Naive B cell (primary cell): ENCODE measurements around the gene PSRC1. TPM values are rescaled to one million over a fixed set of nuclear protein-coding genes. Genes with fewer than 3 reads are reported as not detected.

Experiments used
- ATAC-seq, 2 donors: fragments of 150-1000 bp; cut with Tn5 transposase; 2 replicates each; pipeline ENCODE4 v1.10.0; 2021; ENCODE audit warnings: low read depth in 2 of 2, mild to moderate bottlenecking in 2 of 2, moderate library complexity in 2 of 2
- DNase-seq: peaks from one replicate; pipeline ENCODE4 v3.0.0; 2022
- H3K27ac Mint-ChIP-seq, 6 donors: one replicate each; pipeline ENCODE4 v1.8.0; 2020 to 2022; ENCODE audit warnings: mild to moderate bottlenecking in 6 of 6, mixed read lengths in 6 of 6, moderate library complexity in 5 of 6, inconsistent platforms in 2 of 6
- H3K27me3 Mint-ChIP-seq, 3 donors: one replicate each; pipeline ENCODE4 v1.8.0; 2021 to 2022; ENCODE audit warnings: mixed read lengths in 3 of 3, mild to moderate bottlenecking in 1 of 3
- H3K36me3 Mint-ChIP-seq, 2 donors: one replicate each; pipeline ENCODE4 v1.8.0; 2020 to 2022; ENCODE audit warnings: mixed read lengths in 2 of 2, inconsistent platforms in 1 of 2, mild to moderate bottlenecking in 1 of 2
- H3K4me1 Mint-ChIP-seq, 3 donors: one replicate each; pipeline ENCODE4 v1.8.0; 2020 to 2022; ENCODE audit warnings: mixed read lengths in 3 of 3, inconsistent platforms in 1 of 3, mild to moderate bottlenecking in 1 of 3, moderate library complexity in 1 of 3
- H3K4me3 Mint-ChIP-seq, 8 donors: one replicate each; pipeline ENCODE4 v1.8.0; 2020 to 2022; ENCODE audit warnings: mild to moderate bottlenecking in 8 of 8, mixed read lengths in 8 of 8, moderate library complexity in 8 of 8, inconsistent platforms in 2 of 8
- H3K9me3 Mint-ChIP-seq, 7 donors: one replicate each; pipeline ENCODE4 v1.8.0; 2020 to 2022; ENCODE audit warnings: mixed read lengths in 7 of 7, mild to moderate bottlenecking in 5 of 7, inconsistent platforms in 2 of 7, moderate library complexity in 1 of 7
- polyA plus RNA-seq, 6 donors: library from polyadenylated mRNA; unstranded; fragments of 300-500 nt; fragmentation: Illumina TruSeq; gene quantifications; one replicate each; pipeline ENCODE4 v1.2.3, GENCODE V29; 2021; ENCODE audit warnings: low read depth in 6 of 6

The PSRC1 gene
- polyA plus RNA-seq, result under 1 TPM in 1 of 6 donors, not detected in 5; 0.45 TPM

- H3K27me3 Mint-ChIP-seq, result peaks cover 3 to 7% (median 6%) of the 10 kb centered on the region in 3 donors
- H3K27ac Mint-ChIP-seq, result peak within 1 kb of the TSS; percentile 38 to 92 (median 80)
- H3K36me3 Mint-ChIP-seq, result no peaks in the 10 kb centered on the region
- H3K4me1 Mint-ChIP-seq, result peaks cover 5 to 18% (median 14%) of the 10 kb centered on the region in 3 donors
- H3K4me3 Mint-ChIP-seq, result peak within 1 kb of the TSS; percentile 85 to 99 (median 96)
- ATAC-seq, result peak; percentile 94 to 95
- peak; percentile 85 for DNase-seq
- H3K9me3 Mint-ChIP-seq, result no peaks in the 10 kb centered on the region
These were observed at the start of gene PSRC1 for GRCh38 chr1:109282952-109283747. Gene PSRC1 (minus strand): TSS chr1:109283145.

- ATAC-seq (no peak), DNase-seq (no peak)
- Mint-ChIP-seq H3K9me3 (peaks cover 4 to 28% (median 21%) of the 10 kb centered on the region in 7 donors), H3K36me3 (peaks cover 8 to 13% of the 10 kb centered on the region in 2 donors), H3K4me1 (no peaks in the 10 kb centered on the region), H3K27ac (no peak overlapping the region), H3K27me3 (no peaks in the 10 kb centered on the region), H3K4me3 (no peak overlapping the region)
These were observed 48.2 kb upstream of the PSRC1 start for GRCh38 chr1:109331113-109331512.

- H3K4me1 Mint-ChIP-seq, result no peaks in the 10 kb centered on the region
- peaks cover 8 to 13% of the 10 kb centered on the region in 2 donors for H3K36me3 Mint-ChIP-seq
- ATAC-seq, result no peak
- no peak overlapping the region for H3K27ac Mint-ChIP-seq
- no peak for DNase-seq
- peaks cover 0 to 3% (median 0%) of the 10 kb centered on the region in 3 donors for H3K27me3 Mint-ChIP-seq
- H3K4me3 Mint-ChIP-seq, result no peak overlapping the region
- H3K9me3 Mint-ChIP-seq, result peaks cover 4 to 28% (median 17%) of the 10 kb centered on the region in 7 donors
These were observed 44.3 kb upstream of the PSRC1 start for GRCh38 chr1:109327285-109327684.

- no peaks in the 10 kb centered on the region for H3K36me3 Mint-ChIP-seq
- H3K4me3 Mint-ChIP-seq, result no peak overlapping the region
- H3K27ac Mint-ChIP-seq, result no peak overlapping the region
- no peaks in the 10 kb centered on the region for H3K9me3 Mint-ChIP-seq
- DNase-seq (no peak), ATAC-seq (no peak)
- H3K4me1 Mint-ChIP-seq, result no peaks in the 10 kb centered on the region
- H3K27me3 Mint-ChIP-seq, result peaks cover 0 to 8% (median 7%) of the 10 kb centered on the region in 3 donors
These were observed 40.0 kb upstream of the PSRC1 start for GRCh38 chr1:109322974-109323373.

- peak overlapping the region in 2 of 6 donors; percentile 13 to 35 for H3K27ac Mint-ChIP-seq
- no peaks in the 10 kb centered on the region for H3K9me3 Mint-ChIP-seq
- H3K36me3 Mint-ChIP-seq, result no peaks in the 10 kb centered on the region
- ATAC-seq, result no peak
- no peaks in the 10 kb centered on the region for H3K4me1 Mint-ChIP-seq
- H3K4me3 Mint-ChIP-seq, result no peak overlapping the region
- no peak for DNase-seq
- peaks cover 0 to 8% (median 7%) of the 10 kb centered on the region in 3 donors for H3K27me3 Mint-ChIP-seq
These were observed 36.2 kb upstream of the PSRC1 start for GRCh38 chr1:109319114-109319513.

- Mint-ChIP-seq H3K27me3 (peaks cover 0 to 6% (median 0%) of the 10 kb centered on the region in 3 donors), H3K27ac (no peak overlapping the region), H3K4me1 (no peaks in the 10 kb centered on the region), H3K4me3 (no peak overlapping the region), H3K9me3 (no peaks in the 10 kb centered on the region), H3K36me3 (no peaks in the 10 kb centered on the region)
- DNase-seq (no peak), ATAC-seq (no peak)
These were observed 33.6 kb upstream of the PSRC1 start for GRCh38 chr1:109316506-109316905.

GRCh38 chr1:109315288-109315687 lies 32.3 kb upstream of the PSRC1 start:
- no peaks in the 10 kb centered on the region for H3K36me3 Mint-ChIP-seq
- ATAC-seq (no peak), DNase-seq (no peak)
- peak overlapping the region in 1 of 6 donors; percentile 66 for H3K27ac Mint-ChIP-seq
- no peaks in the 10 kb centered on the region for H3K9me3 Mint-ChIP-seq
- no peaks in the 10 kb centered on the region for H3K27me3 Mint-ChIP-seq
- H3K4me3 Mint-ChIP-seq, result no peak overlapping the region
- no peaks in the 10 kb centered on the region for H3K4me1 Mint-ChIP-seq

- no peak for DNase-seq
- Mint-ChIP-seq H3K4me3 (no peak overlapping the region), H3K36me3 (no peaks in the 10 kb centered on the region), H3K27ac (no peak overlapping the region), H3K27me3 (peaks cover 0 to 4% (median 0%) of the 10 kb centered on the region in 3 donors), H3K4me1 (no peaks in the 10 kb centered on the region), H3K9me3 (no peaks in the 10 kb centered on the region)
- ATAC-seq, result no peak
These were observed 31.9 kb upstream of the PSRC1 start for GRCh38 chr1:109314795-109315194.

GRCh38 chr1:109312978-109313775 lies 30.2 kb upstream of the PSRC1 start:
- Mint-ChIP-seq H3K9me3 (no peaks in the 10 kb centered on the region), H3K4me1 (peaks cover 0 to 7% (median 5%) of the 10 kb centered on the region in 3 donors), H3K27me3 (peaks cover 0 to 15% (median 0%) of the 10 kb centered on the region in 3 donors), H3K27ac (no peak overlapping the region), H3K36me3 (no peaks in the 10 kb centered on the region), H3K4me3 (no peak overlapping the region)
- DNase-seq (no peak), ATAC-seq (no peak)

- Mint-ChIP-seq H3K27ac (no peak overlapping the region), H3K27me3 (peaks cover 0 to 15% (median 3%) of the 10 kb centered on the region in 3 donors), H3K4me1 (peaks cover 7 to 16% (median 11%) of the 10 kb centered on the region in 3 donors), H3K9me3 (no peaks in the 10 kb centered on the region), H3K36me3 (no peaks in the 10 kb centered on the region), H3K4me3 (no peak overlapping the region)
- no peak for DNase-seq
- ATAC-seq, result no peak
These were observed 29.3 kb upstream of the PSRC1 start for GRCh38 chr1:109312246-109312645.

GRCh38 chr1:109309347-109309746 lies 26.4 kb upstream of the PSRC1 start:
- no peak for ATAC-seq
- DNase-seq, result no peak
- H3K27me3 Mint-ChIP-seq, result peaks cover 0 to 15% (median 4%) of the 10 kb centered on the region in 3 donors
- H3K9me3 Mint-ChIP-seq, result no peaks in the 10 kb centered on the region
- H3K27ac Mint-ChIP-seq, result peak overlapping the region in 1 of 6 donors; percentile 63
- peaks cover 15 to 29% (median 18%) of the 10 kb centered on the region in 3 donors for H3K4me1 Mint-ChIP-seq
- no peak overlapping the region for H3K4me3 Mint-ChIP-seq
- H3K36me3 Mint-ChIP-seq, result no peaks in the 10 kb centered on the region

- Mint-ChIP-seq H3K36me3 (no peaks in the 10 kb centered on the region), H3K9me3 (no peaks in the 10 kb centered on the region), H3K27me3 (peaks cover 0 to 15% (median 4%) of the 10 kb centered on the region in 3 donors), H3K27ac (peak overlapping the region in 4 of 6 donors; percentile 73 to 98 (median 84)), H3K4me3 (peak overlapping the region in 7 of 8 donors; percentile 60 to 90 (median 85)), H3K4me1 (peaks cover 15 to 29% (median 18%) of the 10 kb centered on the region in 3 donors)
- peak; percentile 51 for DNase-seq
- ATAC-seq, result peak; percentile 86 to 91
These were observed 24.5 kb upstream of the PSRC1 start for GRCh38 chr1:109307274-109308021.

GRCh38 chr1:109306832-109307273 lies 23.9 kb upstream of the PSRC1 start, which contains the start of gene MYBPHL:
Gene MYBPHL (minus strand): TSS chr1:109307011. CDS start chr1:109306991, 20 bp downstream.
- no peaks in the 10 kb centered on the region for H3K9me3 Mint-ChIP-seq
- H3K4me1 Mint-ChIP-seq, result peaks cover 15 to 29% (median 18%) of the 10 kb centered on the region in 3 donors
- ATAC-seq, result no peak

More at GRCh38 chr1:109306832-109307273, 23.9 kb upstream of the PSRC1 start, which contains the start of gene MYBPHL:
- H3K27me3 Mint-ChIP-seq, result peaks cover 0 to 15% (median 4%) of the 10 kb centered on the region in 3 donors
- peak within 1 kb of the TSS in 7 of 8 donors; percentile 60 to 90 (median 85) for H3K4me3 Mint-ChIP-seq
- H3K27ac Mint-ChIP-seq, result peak within 1 kb of the TSS in 4 of 6 donors; percentile 73 to 98 (median 84)
- DNase-seq, result no peak
- H3K36me3 Mint-ChIP-seq, result no peaks in the 10 kb centered on the region
